Stimulated activated CD4-positive, alpha-beta T cell treated with anti-CD3 and anti-CD28 coated beads, Interleukin-15, amount 100 ng/mL, for 48 hours (primary cell): ENCODE measurements around the gene DERA.
"Not testable (repeated sequence)": the region's sequence is repeated elsewhere in the genome, so short reads cannot be mapped to it uniquely, and the experiment has no call there.

Source experiments
- DNase-seq, 2 donors: peaks; one replicate each; pipeline ENCODE4 v3.0.0-alpha.2; 2020; ENCODE audit warnings: low read depth in 2 of 2

The DERA gene

DNA sequence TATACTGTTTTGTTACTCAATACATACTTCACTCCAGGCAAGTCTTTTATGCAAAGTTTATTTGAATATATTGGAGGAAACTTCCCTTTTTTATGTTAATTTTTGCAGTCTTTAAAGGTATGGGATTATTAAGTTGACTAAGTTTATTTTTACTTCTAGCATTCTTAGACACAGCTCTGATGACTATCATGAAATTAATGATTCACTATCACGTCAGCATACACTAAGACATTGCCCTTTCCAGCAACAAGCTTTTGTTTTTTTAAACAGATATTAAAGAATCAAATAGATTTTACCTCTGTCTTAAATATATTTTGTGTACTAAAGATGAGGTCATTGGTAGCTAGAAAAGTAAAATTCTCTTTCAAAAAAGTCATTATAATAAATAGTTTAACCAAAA is 52.1 kb downstream of the DERA start:
- no peak for DNase-seq

GRCh38 chr12:15966426-15966825 is 55.3 kb downstream of the DERA start:
- no peak for DNase-seq

DNA sequence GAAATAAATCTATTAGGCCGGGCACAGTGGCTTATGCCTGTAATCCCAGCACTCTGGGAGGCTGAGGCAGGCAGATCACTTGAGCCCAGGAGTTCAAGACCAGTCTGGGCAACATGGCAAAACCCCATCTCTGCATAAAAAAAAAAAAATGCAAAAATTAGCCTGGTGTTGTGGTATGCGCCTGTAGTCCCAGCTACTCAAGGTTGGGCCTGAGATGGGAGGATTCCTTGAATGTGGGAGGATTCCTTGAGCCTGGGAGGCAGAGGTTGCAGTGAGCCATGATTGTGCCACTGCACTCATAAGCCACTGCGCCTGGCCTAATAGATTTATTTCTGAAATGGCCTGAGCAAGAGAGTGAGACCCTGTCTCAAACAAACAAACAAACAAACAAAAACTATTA is 55.9 kb downstream of the DERA start:
- DNase-seq, result not testable (repeated sequence)

GRCh38 chr12:15971211-15971610 is 60.1 kb downstream of the DERA start:
- DNase-seq, result no peak

- DNase-seq, result no peak
Observed at GRCh38 chr12:15972894-15973293, 61.8 kb downstream of the DERA start.

DNA sequence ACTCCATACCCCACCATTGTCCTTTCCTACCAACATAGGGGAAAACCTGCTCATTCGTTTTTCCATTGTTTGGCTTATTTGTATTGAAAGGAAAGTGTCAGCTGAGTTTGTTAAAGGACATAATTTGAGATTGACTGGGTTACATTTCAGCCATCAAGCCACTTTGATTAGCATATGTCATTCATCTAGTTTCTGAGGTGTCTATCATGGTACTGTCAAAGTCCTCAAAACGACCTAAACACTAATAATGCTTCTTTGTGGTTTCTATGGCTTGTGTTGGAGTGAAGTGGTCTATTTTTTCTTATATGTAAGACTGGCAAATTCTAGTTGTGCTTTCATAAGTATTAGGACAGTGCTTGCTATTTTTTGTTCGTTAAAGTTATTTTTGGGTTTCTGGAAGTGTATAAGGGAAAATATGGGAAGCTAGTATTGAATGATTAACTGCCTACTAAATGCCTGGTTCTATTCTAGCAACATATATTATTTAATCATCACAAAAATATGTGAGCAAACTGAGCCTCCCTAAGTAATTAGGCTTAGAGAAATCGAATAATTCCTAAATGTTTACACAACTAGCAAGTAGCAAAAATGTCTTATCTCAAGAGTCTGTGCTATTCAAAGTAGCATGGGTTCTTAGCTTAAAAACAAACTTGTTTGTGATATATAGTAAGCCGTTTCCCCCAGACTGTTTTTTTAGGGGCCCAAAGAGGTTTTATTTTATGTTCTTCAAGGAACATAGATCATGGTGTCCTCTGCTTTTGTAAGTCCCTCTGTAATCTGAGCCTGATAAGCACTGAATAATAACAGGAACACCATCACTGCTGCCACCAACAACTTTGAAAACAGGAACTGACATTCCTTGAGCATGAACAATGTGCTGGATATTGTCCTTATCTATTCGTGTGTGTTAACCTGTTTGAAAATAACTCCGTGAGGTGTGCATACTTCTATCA is 67.1 kb downstream of the DERA start:
- no peak for DNase-seq

GRCh38 chr12:15979096-15980092 is 68.3 kb downstream of the DERA start:
- DNase-seq, result no peak

- DNase-seq, result no peak
Observed at GRCh38 chr12:15982071-15982470, 70.9 kb downstream of the DERA start.

DNA sequence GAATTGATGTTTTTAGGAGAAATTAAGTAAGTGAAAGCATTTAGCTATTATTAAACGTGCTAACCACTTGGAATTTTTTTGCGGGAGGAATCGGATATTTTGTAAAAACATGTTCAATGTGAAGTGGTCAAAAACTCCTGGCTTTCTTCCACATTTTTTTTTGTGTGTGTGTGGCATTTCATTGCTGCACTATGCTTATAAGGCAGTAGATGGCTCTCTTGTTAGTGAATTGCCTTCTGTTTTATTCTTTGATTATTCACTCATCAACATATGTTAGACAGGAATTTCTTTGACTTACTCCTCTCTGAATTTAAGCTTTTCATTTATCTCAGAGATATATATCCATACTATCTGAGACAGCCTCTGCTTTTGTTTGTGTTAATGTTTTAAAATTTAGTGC is 71.3 kb downstream of the DERA start:
- no peak for DNase-seq

GRCh38 chr12:15982921-15983320 is 71.8 kb downstream of the DERA start:
- DNase-seq, result no peak

- DNase-seq, result no peak
Observed at GRCh38 chr12:15984097-15984800, 73.1 kb downstream of the DERA start.

DNA sequence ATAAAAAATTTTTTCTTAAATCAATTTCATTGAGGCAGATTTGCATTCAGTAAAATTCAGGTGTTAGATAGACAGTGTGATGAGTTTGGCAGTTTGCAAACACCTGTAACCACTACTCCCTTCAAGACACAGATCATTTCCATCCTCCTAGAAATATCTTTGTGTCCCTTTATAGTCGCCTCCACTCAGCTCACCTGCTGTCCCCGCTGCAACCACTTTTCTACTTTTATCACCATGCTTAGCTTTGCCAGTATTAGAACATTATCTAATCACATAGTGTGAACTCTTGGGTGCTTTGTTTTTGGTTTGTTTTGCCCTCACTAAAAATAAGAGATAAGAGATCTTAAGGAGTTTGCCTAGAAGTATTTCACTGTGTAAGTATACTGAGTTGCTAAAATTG is 73.8 kb downstream of the DERA start:
- DNase-seq, result no peak

DNA sequence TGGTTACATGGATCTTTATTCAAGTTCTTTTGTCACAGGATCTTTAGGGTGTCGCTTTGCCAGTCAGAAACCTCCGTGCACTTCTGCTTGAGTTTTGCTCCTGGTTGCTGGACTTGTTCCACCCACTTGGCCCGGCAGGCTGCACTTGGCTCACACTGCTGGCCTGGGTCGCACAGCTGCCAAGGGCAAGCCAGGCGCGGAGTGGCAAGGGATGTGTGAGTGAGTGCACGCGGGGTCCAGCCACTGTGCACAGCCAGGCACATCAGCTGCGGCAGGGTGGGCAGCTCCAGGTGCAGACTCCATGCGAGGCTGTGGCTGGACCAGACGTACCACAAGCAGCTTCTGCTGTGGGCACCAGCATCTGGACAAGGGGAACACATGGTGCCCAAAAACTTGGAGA is 76.6 kb downstream of the DERA start:
- no peak for DNase-seq

DNA sequence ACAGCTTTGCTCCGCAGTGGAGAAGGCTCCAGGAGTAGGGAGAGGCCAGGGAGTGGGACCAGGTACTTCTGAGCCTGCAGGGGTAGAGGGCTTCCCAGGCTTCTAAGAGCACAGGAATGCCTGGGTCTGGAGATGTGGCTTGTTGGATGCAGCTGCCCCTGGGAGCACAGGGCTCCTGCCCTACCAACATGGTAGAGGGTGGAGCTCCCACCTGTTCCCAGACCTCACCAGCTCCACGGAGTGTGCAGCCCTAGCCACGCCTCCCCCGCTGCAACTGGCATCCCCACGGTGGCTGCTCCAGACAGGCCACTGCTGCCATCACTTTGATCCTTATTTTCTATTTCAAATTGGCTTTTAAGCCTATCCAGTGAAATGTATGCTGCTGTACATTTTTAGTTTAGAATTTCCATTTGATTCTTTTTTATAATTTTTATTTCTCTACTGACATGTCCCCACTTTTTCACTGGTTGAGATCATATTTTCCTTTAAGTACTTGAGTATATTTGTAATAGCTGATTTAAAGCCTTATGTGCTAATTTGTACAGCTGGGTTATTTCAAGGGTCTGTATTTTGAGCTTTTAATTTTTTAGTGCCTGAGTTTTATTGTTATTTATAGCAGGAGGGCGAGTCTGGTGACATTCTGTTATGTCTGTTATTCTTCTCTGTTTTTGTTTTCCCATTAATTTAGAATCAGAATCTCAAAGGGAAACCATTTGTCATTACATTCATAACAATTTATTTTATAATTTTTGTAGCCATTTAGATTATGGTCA is 78.0 kb downstream of the DERA start:
- DNase-seq, result no peak

DNA sequence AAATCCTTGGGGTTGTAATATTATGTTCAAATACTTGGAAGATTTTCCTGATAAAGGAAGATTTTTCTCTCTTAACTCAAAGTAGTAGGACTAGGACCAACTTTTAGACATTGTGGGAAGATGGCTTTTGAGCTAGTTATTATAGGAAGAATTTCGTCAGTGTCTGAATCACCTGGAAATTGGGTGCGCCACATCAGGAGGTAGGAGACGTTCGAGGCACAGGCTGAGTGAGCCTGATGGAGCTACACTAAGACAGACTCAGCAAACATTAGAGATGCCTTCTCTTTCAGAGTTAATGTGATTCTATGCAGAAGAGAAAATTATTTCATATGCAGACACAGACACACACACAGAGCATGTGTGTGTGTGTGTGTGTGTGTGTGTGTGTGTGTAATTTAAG is 84.7 kb downstream of the DERA start:
- DNase-seq, result no peak

- DNase-seq, result no peak
Observed at GRCh38 chr12:15996254-15996653, 85.1 kb downstream of the DERA start.

DNA sequence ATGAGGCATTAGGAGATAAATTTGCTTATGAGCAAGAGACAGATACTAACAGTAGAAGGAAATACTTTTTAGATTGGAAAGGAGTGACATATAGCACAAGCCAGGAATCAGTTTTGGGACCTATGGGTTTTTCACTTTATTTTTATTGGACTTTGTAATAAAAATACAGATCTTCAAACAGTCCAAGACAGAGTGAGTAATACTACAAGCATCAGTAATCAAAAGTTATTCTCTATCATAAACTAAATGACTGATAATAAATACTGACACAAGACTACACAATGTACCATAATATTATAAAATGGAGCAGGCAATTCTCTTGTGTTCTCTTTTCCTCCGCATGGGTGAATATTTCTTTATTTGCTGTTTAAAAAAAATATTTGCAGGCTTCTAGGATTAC is 85.8 kb downstream of the DERA start:
- no peak for DNase-seq

DNA sequence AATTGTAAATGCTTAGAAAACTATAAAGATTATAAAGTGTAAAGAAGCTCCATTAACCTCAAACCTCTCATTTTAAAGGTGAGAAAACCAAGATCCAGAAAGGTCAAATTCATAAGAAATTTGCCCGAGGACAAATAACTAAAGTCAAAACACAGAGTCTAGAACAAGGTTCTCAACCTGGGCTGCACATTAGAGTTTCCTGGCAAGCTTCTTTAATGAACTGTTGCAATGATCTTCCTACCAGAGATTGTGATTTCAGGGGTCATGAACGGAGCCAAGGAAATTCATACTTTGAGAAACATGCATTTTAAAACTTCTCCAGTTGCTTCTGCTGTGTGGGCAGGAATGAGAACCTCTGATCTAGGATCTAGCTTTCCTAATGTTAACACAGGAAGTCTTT is 86.8 kb downstream of the DERA start:
- DNase-seq, result no peak

DNA sequence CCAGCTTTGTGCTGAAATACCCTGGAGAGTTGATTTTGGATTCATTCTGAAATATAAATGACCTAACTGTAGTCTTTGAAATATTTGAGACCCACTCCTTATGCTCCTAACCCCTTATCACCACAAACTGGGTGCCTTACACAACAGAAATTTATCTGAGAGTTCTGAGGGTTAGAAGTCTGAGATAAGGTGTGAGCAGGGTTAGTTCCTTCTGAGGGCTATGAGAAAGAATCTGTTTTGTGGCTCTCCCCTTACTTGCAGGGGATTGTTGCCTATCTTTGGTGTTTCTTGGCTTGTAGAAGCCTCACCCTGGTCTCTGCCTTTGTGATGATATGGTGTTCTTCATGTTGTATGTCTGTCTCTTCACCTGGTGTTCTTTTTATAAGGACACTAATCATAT is 91.7 kb downstream of the DERA start:
- no peak for DNase-seq

DNA sequence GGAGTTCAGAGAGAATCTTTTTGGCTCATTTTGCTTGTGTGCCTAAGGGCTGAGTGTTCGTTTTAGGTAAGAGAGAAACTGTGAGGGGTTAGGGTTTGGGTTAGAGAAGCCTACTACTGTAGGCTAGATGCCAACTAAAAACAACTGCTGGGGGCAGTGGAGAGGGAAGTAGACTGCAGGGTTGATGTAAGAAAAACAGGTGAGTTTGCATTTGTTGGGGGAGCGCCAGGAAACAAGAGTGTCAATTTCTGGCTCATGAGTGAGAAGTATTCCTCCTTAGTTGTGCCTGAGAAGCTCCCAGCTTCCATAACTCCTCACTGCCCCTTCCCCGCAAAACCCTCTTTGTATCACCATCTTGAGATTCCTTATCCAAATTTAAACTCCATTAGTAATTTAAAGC is 92.3 kb downstream of the DERA start:
- no peak for DNase-seq

DNA sequence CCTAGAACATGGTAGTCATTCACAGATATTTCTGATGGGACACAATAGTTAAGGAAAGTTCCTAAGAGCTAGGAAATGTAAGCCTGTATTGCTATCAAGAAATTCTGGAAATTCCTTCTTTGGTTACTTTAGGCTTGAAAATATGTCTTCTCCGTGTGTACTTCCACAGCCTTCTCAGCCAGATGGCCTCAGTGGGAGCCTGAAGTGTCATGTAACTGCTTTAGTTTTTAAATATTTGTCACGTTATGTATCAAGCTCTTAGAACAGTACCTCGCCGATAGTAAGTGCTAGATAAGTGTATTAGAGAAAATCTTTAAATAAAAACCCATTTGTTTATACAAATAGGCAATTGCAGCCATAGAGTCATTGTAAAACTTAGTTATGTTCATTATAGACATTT is 95.6 kb downstream of the DERA start:
- DNase-seq, result no peak
